Glutamatergic neuron (in vitro differentiated cells): ENCODE data around the gene CNTRL. TPM values are rescaled to one million over a fixed set of nuclear protein-coding genes. Genes with fewer than 3 reads are reported as not detected.

Experiments
- DNase-seq: peaks from one replicate; pipeline ENCODE4 v3.0.0; 2022
- H3K27ac Mint-ChIP-seq: one replicate; pipeline ENCODE4 v1.8.0; 2020; ENCODE audit warnings: mild to moderate bottlenecking, mixed read lengths, inconsistent platforms; ENCODE audit not compliant: unreplicated experiment
- H3K27me3 Mint-ChIP-seq: one replicate; pipeline ENCODE4 v1.8.0; 2020; ENCODE audit warnings: mild to moderate bottlenecking, moderate library complexity, mixed read lengths, inconsistent platforms; ENCODE audit not compliant: unreplicated experiment
- H3K36me3 Mint-ChIP-seq: one replicate; pipeline ENCODE4 v1.8.0; 2020; ENCODE audit warnings: mild to moderate bottlenecking, mixed read lengths, inconsistent platforms; ENCODE audit not compliant: unreplicated experiment
- H3K4me1 Mint-ChIP-seq: one replicate; pipeline ENCODE4 v1.8.0; 2020; ENCODE audit warnings: mild to moderate bottlenecking, low read depth, mixed read lengths, inconsistent platforms; ENCODE audit not compliant: unreplicated experiment
- H3K4me3 Mint-ChIP-seq: one replicate; pipeline ENCODE4 v1.8.0; 2020; ENCODE audit warnings: mild to moderate bottlenecking, mixed read lengths, inconsistent platforms; ENCODE audit not compliant: unreplicated experiment
- H3K9me3 Mint-ChIP-seq: one replicate; pipeline ENCODE4 v1.8.0; 2020; ENCODE audit warnings: mild to moderate bottlenecking, moderate library complexity, mixed read lengths, inconsistent platforms; ENCODE audit not compliant: unreplicated experiment
- CTCF ChIP-seq: fragments of 200-600 bp; sonication (generic); IDR thresholded peaks from one replicate; pipeline ENCODE4 v1.5.0; 2021; ENCODE audit not compliant: partially characterized antibody, unreplicated experiment
- total RNA-seq: library from RNA; stranded (reverse); fragmentation: NEBNext Ultra II Directional; extraction: Animal tissue kit (Norgen Biotek cat#: 25700); gene quantifications from one replicate; pipeline ENCODE4 v1.2.1, GENCODE V29; 2021; ENCODE audit not compliant: unreplicated experiment

The CNTRL gene
- total RNA-seq, 1 donor from 2014 or later = 9.5 TPM

GRCh38 chr9:121222524-121223171 lies 147.9 kb downstream of the CNTRL start:
- DNase-seq = no peak
- Mint-ChIP-seq H3K4me1 (peaks cover 11% of the 10 kb centered on the region), H3K27ac (peak overlapping the region; percentile 22), H3K36me3 (no peaks in the 10 kb centered on the region), H3K9me3 (no peaks in the 10 kb centered on the region), H3K4me3 (no peak overlapping the region), H3K27me3 (peaks cover 1% of the 10 kb centered on the region)
- peak; percentile 82 for TF ChIP-seq CTCF

- DNase-seq = no peak
- Mint-ChIP-seq H3K27ac (no peak overlapping the region), H3K4me1 (peaks cover 11% of the 10 kb centered on the region), H3K4me3 (no peak overlapping the region), H3K9me3 (no peaks in the 10 kb centered on the region), H3K36me3 (no peaks in the 10 kb centered on the region), H3K27me3 (peaks cover 1% of the 10 kb centered on the region)
- TF ChIP-seq CTCF = no peak
Measured at GRCh38 chr9:121225240-121225639, 150.5 kb downstream of the CNTRL start.

GRCh38 chr9:121226175-121226574 lies 151.4 kb downstream of the CNTRL start:
- no peak for DNase-seq
- H3K4me1 Mint-ChIP-seq = peaks cover 6% of the 10 kb centered on the region
- H3K9me3 Mint-ChIP-seq = no peaks in the 10 kb centered on the region
- no peaks in the 10 kb centered on the region for H3K36me3 Mint-ChIP-seq
- no peak overlapping the region for H3K27ac Mint-ChIP-seq
- H3K27me3 Mint-ChIP-seq = peaks cover 1% of the 10 kb centered on the region
- no peak for TF ChIP-seq CTCF
- no peak overlapping the region for H3K4me3 Mint-ChIP-seq

Other genes with a start within 250 kb of the CNTRL start
- gene PSMD5, start 232.0 kb upstream of the CNTRL start, total RNA-seq = 48.5 TPM
- 18.9 TPM for gene PHF19, start 197.8 kb upstream of the CNTRL start, total RNA-seq
- gene TRAF1, start 148.2 kb upstream of the CNTRL start, total RNA-seq = 1.6 TPM
- 1.0 TPM for gene C5, start 24.7 kb upstream of the CNTRL start, total RNA-seq
- gene RAB14, start 126.9 kb downstream of the CNTRL start, total RNA-seq = 50.7 TPM
- gene GSN, start 193.2 kb downstream of the CNTRL start, total RNA-seq = 11.6 TPM